DMS114 treated with DMSO at 0.1 percent for 48 hours (cell line): Measurements from ENCODE around the gene ALK.
A peak's percentile ranks its signal among the peaks of the same experiment; 100 is the strongest.

Experiments
- DNase-seq: peaks from one replicate; lab custom pipeline; 2025; ENCODE audit not compliant: unreplicated experiment; lab: John Stamatoyannopoulos, UW

Gene ALK

DNA sequence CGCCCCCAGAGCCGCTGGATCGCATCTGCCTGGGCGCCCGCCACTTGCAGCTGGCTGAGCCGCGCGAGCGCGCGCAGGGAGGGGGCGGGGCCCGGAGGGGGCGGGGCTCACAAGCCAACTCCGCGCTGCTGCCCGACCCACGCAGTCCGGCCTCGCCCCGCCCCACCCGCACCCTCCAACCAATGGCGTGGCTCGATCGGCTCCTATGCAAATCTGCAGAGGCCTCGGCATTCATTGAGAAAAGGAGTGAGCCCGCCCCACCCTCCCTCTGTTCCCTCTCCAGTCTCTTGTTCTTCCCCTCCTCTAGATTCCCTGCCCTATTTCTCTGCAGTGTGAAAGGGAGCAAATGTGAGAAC lies at the start of gene ALK:
Gene ALK (minus strand): TSS at position 27 of the 356 bp plus-strand sequence. CDS start 927 bp downstream, outside the sequence.
- DNase-seq: peak; percentile 77

DNA sequence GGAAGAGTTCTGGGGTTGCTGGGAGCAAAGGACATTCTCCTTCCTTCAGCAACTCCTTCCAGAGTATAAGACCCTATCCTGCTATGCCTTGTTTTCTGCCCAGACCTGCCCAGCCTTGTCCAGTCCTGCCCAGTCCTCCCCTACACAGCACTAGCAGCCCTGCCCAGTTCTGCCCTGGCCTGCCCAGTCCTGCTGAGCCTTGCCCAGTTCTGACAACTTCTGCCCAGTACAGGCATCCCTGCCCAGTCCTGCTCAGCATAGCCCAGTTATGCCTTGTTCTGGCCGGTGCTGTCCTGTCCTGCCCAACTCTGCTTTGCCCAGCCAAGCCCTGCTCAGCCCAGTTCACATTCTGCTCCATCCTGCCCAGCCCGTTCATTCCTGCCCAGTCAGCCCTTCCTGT lies 44.9 kb upstream of the ALK start:
- DNase-seq: no peak

DNA sequence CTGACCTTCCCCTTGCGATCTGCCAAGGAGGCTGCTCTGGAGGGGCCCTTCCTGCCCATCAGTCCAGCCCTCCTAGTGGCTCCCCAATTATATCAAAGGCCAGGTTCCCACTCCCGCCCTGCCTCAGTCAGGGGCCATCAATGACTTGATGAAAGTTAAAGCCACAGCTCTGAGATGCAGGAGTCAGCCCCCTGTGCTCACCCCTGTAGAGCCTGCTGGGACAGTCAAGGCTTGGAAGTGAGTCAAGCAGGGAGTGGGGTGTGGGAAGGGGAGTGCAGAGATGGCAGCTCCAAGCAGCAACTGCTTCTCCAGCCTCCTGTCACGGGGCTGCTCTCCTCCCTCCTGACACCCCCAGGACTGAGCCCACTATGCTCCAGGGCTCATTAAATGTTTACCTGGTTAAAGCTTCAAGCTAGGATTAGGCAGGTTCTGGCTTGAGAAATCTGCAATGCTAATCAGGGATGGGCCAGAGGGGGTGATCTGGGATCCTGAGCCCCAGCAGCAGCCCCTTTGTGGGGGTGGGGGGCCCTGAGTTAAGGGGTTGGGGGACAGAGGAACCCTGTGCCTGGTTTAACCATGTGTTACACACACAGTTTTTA lies 42.7 kb upstream of the ALK start:
- DNase-seq: no peak

- no peak for DNase-seq
These were observed 41.5 kb upstream of the ALK start for GRCh38 chr2:29962922-29963321.

GRCh38 chr2:29954316-29954715 lies 32.9 kb upstream of the ALK start:
- DNase-seq: no peak

DNA sequence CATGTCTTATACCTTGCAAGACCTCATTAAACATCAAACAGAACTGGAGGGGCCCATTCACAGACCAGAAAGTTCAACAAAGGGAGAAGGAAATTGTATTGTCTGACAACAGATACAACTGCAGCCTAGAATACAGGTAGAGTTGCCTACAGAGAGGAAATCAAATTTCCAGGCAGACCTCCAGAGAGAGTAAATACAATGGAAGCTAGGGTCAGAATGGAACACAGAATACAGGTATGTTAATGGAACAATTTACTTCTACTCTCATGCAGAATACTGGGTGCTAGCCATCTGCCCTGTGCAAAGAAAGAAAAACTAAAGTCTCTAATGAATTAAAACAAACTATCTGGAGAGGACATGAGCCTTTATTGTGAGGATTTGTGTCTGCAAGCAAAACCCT lies 31.6 kb upstream of the ALK start:
- DNase-seq: no peak

DNA sequence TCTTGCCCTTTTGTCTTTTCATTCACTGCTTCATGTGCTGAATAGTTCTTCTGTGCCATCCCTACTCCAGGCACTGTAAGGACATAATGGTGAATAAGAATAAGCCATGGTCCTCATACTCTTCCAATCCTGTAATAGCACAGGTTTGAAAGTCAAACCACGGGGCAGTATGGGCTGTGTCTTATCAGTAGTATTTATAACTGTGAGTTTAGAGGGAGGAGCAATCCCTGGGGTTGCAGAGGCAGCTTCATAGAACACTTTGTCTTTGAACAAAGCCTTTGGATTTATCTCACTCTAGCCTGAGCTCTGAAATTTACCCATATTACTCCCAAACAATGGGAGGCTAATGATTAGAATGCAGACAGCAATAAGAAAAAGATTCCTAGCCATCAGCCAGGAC lies 30.2 kb upstream of the ALK start:
- no peak for DNase-seq

GRCh38 chr2:29950481-29950880 lies 29.1 kb upstream of the ALK start:
- DNase-seq: no peak

- no peak for DNase-seq
These were observed 27.7 kb upstream of the ALK start for GRCh38 chr2:29949042-29949441.

DNA sequence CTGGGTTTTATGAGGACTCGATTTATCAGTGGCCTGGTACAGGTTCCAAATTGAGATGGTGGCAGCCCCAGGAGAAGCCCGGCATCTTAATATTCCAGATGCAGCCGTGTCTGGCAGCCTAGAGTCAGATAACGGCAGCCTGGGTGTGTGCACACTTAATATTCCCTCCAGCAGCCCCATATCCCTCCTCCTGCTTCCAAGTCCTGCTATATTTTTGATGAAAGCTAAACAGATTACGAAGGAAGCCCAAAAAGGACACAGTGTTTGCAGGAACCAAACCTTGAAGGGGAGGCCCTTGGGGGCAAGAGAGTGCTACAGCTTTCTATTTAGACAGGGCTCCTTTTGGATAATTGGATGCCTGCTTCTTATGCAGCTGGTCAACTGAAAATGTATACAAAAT lies 25.1 kb upstream of the ALK start:
- no peak for DNase-seq

DNA sequence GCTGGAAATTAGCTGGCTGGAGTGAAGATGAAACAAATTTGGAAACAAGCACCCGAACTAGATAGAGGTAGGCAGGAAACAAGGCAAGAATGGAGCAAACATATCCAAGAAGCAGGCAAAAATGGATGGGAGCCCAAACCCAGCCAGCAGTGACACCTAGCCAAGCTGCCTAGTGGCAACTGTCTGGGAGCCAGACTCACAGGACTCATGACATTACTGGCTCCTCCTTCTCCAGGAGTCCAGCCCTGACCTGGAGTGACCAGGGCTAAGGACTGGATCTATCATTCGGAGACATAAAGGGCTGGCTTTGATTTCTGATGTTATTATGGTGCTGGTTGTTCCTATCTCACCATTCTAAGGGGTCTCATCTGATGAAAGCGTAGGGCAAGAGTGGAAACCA lies 21.3 kb upstream of the ALK start:
- DNase-seq: no peak

DNA sequence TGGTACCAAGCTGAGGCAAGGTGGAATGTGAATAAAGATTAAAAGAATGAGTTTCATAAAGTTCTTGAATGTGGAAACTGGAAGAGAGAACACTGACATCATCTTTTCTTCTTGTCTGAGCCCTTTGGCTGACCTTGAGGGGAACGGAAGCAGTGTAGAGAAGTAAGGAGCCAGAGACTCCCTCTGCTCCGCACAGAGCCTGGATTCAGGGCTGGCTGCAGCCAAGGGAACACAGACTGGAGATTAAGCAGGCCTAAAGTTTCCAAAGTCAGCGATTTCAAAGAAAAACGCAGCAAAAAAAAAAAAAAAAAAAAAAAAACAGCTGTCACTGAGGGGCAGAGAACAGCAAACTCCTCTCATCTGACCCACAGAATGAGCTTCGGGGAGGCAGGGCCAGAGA lies 19.3 kb upstream of the ALK start:
- no peak for DNase-seq

GRCh38 chr2:29936020-29936419 lies 14.6 kb upstream of the ALK start:
- no peak for DNase-seq

- no peak for DNase-seq
These were observed 10.4 kb upstream of the ALK start for GRCh38 chr2:29931818-29932217.

GRCh38 chr2:29923110-29923721 lies 1.8 kb upstream of the ALK start:
- DNase-seq: peak; percentile 52

GRCh38 chr2:29922605-29923004 lies 1.2 kb upstream of the ALK start:
- no peak for DNase-seq

GRCh38 chr2:29920631-29921559 lies 491 bp downstream of the ALK start:
- peak; percentile 24 for DNase-seq

DNA sequence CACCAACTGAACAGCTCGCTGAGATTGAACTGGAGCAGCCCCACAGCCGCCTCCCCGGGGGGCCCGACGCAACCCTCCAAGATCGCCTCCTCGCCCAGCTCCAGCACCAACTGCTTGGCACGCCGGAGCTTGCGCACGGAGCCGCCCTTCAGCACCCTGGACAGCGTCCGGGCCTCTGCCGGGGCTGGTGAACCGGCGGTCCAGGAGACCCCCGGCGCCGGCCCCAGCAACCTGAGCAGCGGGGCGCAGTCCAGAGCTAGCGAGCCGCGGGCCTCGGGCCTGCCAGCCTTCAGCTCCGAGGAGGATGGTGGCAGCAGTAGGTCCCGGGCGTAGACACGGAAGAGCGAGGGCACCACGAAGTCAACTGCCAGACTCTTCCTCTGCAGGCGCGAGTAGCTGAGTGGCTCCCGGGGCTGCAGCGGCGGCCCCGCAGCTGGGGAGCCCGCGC lies 1.2 kb downstream of the ALK start:
- no peak for DNase-seq

- no peak for DNase-seq
These were observed 2.4 kb downstream of the ALK start for GRCh38 chr2:29918941-29919340.

DNA sequence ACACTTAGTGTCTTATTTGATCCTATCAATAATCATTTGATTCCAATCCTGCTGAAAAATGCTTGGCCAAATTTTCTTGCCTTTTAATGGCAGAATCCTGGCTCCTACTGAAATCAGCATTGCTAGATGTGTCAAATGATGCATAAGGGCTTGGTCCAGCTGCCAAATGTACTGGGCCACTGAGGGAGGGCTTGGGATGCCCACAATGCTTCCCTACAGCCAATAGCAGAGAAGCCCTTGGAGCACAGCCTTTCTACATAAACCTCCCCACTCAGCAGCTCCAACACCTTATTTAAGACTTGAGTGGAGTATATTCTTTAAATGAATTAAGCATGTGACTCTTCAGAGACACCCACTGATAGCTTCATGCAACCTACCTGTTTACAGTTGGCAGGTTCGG lies 3.6 kb downstream of the ALK start:
- no peak for DNase-seq

DNA sequence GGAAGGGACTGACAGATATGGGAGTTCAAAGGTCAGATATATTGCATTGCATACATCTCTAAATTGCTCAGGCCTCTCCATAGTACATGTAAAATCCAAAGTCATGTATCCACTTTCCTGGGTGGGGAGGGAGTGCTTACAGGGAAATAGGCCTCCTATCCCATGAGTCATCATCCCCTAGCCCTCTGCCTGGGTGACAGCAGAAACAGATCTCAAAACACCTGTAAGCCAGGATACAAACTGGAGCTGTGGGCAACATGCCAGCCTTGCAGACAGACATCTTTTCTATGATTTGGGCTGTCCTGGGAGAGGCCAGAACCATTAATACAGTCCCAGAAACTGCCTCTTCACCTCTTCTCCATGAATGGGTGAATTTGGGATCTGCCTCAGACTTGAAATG lies 4.8 kb downstream of the ALK start:
- no peak for DNase-seq

GRCh38 chr2:29910960-29911359 lies 10.4 kb downstream of the ALK start:
- DNase-seq: no peak
